HepG2 (cell line): ENCODE results near the gene RABGGTA. TPM values are rescaled to one million over a fixed set of nuclear protein-coding genes. Genes with fewer than 3 reads are reported as not detected.
A peak's percentile ranks its signal among the peaks of the same experiment; 100 is the strongest.

Experiments used
- ARID2 ChIP-seq: sonication (generic); formaldehyde crosslinking; IDR thresholded peaks from 2 replicates; pipeline ENCODE4 v1.8.1; 2022; ENCODE audit warnings: mild to moderate bottlenecking, missing genetic modification reagents, borderline replicate concordance
- ELK4 ChIP-seq: sonication (generic); formaldehyde crosslinking; IDR thresholded peaks from 2 replicates; pipeline ENCODE4 v1.9.0; 2021; ENCODE audit warnings: missing genetic modification reagents, borderline replicate concordance
- FLYWCH1 ChIP-seq: sonication (generic); formaldehyde crosslinking; IDR thresholded peaks from 2 replicates; pipeline ENCODE4 v1.8.1; 2023; ENCODE audit warnings: mild to moderate bottlenecking, missing genetic modification reagents
- FOXO4 ChIP-seq: sonication (generic); formaldehyde crosslinking; conservative IDR thresholded peaks from 2 replicates; pipeline ENCODE4 v1.8.1; 2023; ENCODE audit warnings: missing genetic modification reagents
- KDM6A ChIP-seq: IDR thresholded peaks from 2 replicates; pipeline ENCODE4 v1.6.1; 2016; ENCODE audit warnings: low read depth
- KLF15 ChIP-seq: sonication (generic); formaldehyde crosslinking; IDR thresholded peaks from 2 replicates; pipeline ENCODE4 v1.8.1; 2023; ENCODE audit warnings: borderline replicate concordance, mild to moderate bottlenecking, inconsistent platforms, missing genetic modification reagents, mixed read lengths
- LRRFIP1 ChIP-seq: sonication (generic); formaldehyde crosslinking; conservative IDR thresholded peaks from 2 replicates; pipeline ENCODE4 v1.4.0; 2020; ENCODE audit warnings: missing genetic modification reagents
- MTF2 ChIP-seq: sonication (generic); formaldehyde crosslinking; IDR thresholded peaks from 2 replicates; pipeline ENCODE4 v1.5.0; 2020; ENCODE audit warnings: missing genetic modification reagents, borderline replicate concordance
- NAIF1 ChIP-seq: sonication (generic); formaldehyde crosslinking; IDR thresholded peaks from 2 replicates; pipeline ENCODE4 v1.5.0; 2020; ENCODE audit warnings: mild to moderate bottlenecking, missing genetic modification reagents, borderline replicate concordance
- RNF2 ChIP-seq: fragments of 450-650 bp; conservative IDR thresholded peaks from 2 replicates; pipeline ENCODE4 v1.6.1; 2016; ENCODE audit warnings: low read depth
- THYN1 ChIP-seq: sonication (generic); formaldehyde crosslinking; IDR thresholded peaks from 2 replicates; pipeline ENCODE4 v1.8.1; 2023; ENCODE audit warnings: low read depth, mild to moderate bottlenecking, moderate library complexity, missing genetic modification reagents, borderline replicate concordance
- ZBTB1 ChIP-seq: sonication (generic); formaldehyde crosslinking; IDR thresholded peaks from 2 replicates; pipeline ENCODE4 v1.4.0; 2020; ENCODE audit warnings: missing genetic modification reagents, borderline replicate concordance
- ZBTB25 ChIP-seq: IDR thresholded peaks from 2 replicates; pipeline ENCODE4 v1.6.1; 2018; ENCODE audit warnings: missing genetic modification reagents
- ZBTB37 ChIP-seq: sonication (generic); formaldehyde crosslinking; IDR thresholded peaks from 2 replicates; pipeline ENCODE4 v1.4.0; 2020; ENCODE audit warnings: mild to moderate bottlenecking, missing genetic modification reagents
- ZNF317 ChIP-seq: sonication (generic); formaldehyde crosslinking; IDR thresholded peaks from 2 replicates; pipeline ENCODE4 v1.5.0; 2020; ENCODE audit warnings: mild to moderate bottlenecking, missing genetic modification reagents
- ZNF557 ChIP-seq: sonication (generic); formaldehyde crosslinking; IDR thresholded peaks from 2 replicates; pipeline ENCODE4 v1.4.0; 2020; ENCODE audit warnings: missing genetic modification reagents
- ZNF800 ChIP-seq: sonication (generic); formaldehyde crosslinking; IDR thresholded peaks from 2 replicates; pipeline ENCODE4 v1.4.0; 2020; ENCODE audit warnings: missing genetic modification reagents
- polyA plus RNA-seq, 8 experiments: library from polyadenylated mRNA; depleted of rRNA in 3 of 8; stranded (reverse) in 7 of 8; unstranded in 1 of 8; fragments of >200 nt; fragmentation: Illumina TruSeq in 4 of 8; extraction: Trizol in 4 of 8; gene quantifications; 2 replicates each; pipeline versions ENCODE4 v1.2.1 to v1.2.3, GENCODE V29; 2011 to 2016; ENCODE audit warnings: low read depth in 4 of 8, missing spikeins in 1 of 8, mixed read lengths in 1 of 8; ENCODE audit not compliant: insufficient read depth in 1 of 8
- total RNA-seq, 5 experiments: library from RNA; depleted of rRNA; stranded (reverse); fragments of >200 nt; fragmentation: Illumina TruSeq; extraction: Trizol; gene quantifications; 2 replicates each; pipeline ENCODE4 v1.2.3, GENCODE V29; 2016; ENCODE audit warnings: low read depth in 1 of 5

Gene RABGGTA
- total and polyA plus RNA-seq, 2 of the 13 experiments (the other 11 are each of a cell fraction or from before 2014, with no cell fraction given), result 57.9 to 90.8 TPM

- TF ChIP-seq ZBTB25 (CRISPR knock-in tag) (no peak), MTF2 (0 out of 2 replicates have a peak, but pooled peaks have one; percentile 9), KLF15 (CRISPR knock-in tag) (peak; percentile 54; the same call in 1 of the 2 replicates), FOXO4 (CRISPR knock-in tag) (peak; percentile 97; the same call in 1 of the 2 replicates), ZNF317 (CRISPR knock-in tag) (peak; percentile 16; the same call in 1 of the 2 replicates), ELK4 (CRISPR knock-in tag) (no peak), NAIF1 (CRISPR knock-in tag) (0 out of 2 replicates have a peak, but pooled peaks have one; percentile 7), THYN1 (CRISPR knock-in tag) (peak; percentile 16; the same call in 1 of the 2 replicates), KDM6A (CRISPR knock-in tag) (no peak), ZBTB37 (CRISPR knock-in tag) (0 out of 2 replicates have a peak, but pooled peaks have one; percentile 67), ZBTB1 (CRISPR knock-in tag) (0 out of 2 replicates have a peak, but pooled peaks have one; percentile 47), ZNF557 (CRISPR knock-in tag) (0 out of 2 replicates have a peak, but pooled peaks have one; percentile 13), ARID2 (CRISPR knock-in tag) (peak; percentile 57; the same call in 1 of the 2 replicates), ZNF800 (CRISPR knock-in tag) (peak; percentile 79; the same call in 1 of the 2 replicates), LRRFIP1 (CRISPR knock-in tag) (peak; percentile 80; the same call in 1 of the 2 replicates), RNF2 (no peak; the same call in 1 of the 2 replicates), FLYWCH1 (CRISPR knock-in tag) (peak; percentile 23; the same call in 1 of the 2 replicates)
Observed at GRCh38 chr14:24271834-24272263, 452 bp upstream of the RABGGTA start (continued).
